CD4-positive, alpha-beta T cell treated with Interleukin-10 for 1 hour (primary cell): ENCODE data around the gene EXOC6B.
"Not testable (repeated sequence)": the region's sequence is repeated elsewhere in the genome, so short reads cannot be mapped to it uniquely, and the experiment has no call there.

Experiments used
- DNase-seq: peaks from one replicate; pipeline ENCODE4 v3.0.0-alpha.2; 2020

Gene EXOC6B

GRCh38 chr2:72674982-72675915, 150.6 kb downstream of the EXOC6B start:
- no peak for DNase-seq

- DNase-seq: no peak
Measured at GRCh38 chr2:72673279-72673678, 152.6 kb downstream of the EXOC6B start.

- no peak for DNase-seq
Measured at GRCh38 chr2:72669121-72669520, 156.7 kb downstream of the EXOC6B start.

- no peak for DNase-seq
Measured at GRCh38 chr2:72668647-72669046, 157.2 kb downstream of the EXOC6B start.

GRCh38 chr2:72665448-72665847, 160.4 kb downstream of the EXOC6B start:
- no peak for DNase-seq

- DNase-seq: no peak
Measured at GRCh38 chr2:72661985-72662384, 163.8 kb downstream of the EXOC6B start.

GRCh38 chr2:72649810-72650209, 176.0 kb downstream of the EXOC6B start:
- DNase-seq: no peak

- not testable (repeated sequence) for DNase-seq
Measured at GRCh38 chr2:72641221-72641620, 184.6 kb downstream of the EXOC6B start.

- no peak for DNase-seq
Measured at GRCh38 chr2:72638600-72639211, 187.1 kb downstream of the EXOC6B start.

- no peak for DNase-seq
Measured at GRCh38 chr2:72636210-72636609, 189.6 kb downstream of the EXOC6B start.

GRCh38 chr2:72630767-72631166, 195.1 kb downstream of the EXOC6B start:
- no peak for DNase-seq

- DNase-seq: no peak
Measured at GRCh38 chr2:72629062-72629461, 196.8 kb downstream of the EXOC6B start.

GRCh38 chr2:72627083-72627482, 198.8 kb downstream of the EXOC6B start:
- DNase-seq: no peak

- DNase-seq: no peak
Measured at GRCh38 chr2:72625366-72625765, 200.5 kb downstream of the EXOC6B start.

- no peak for DNase-seq
Measured at GRCh38 chr2:72623481-72623880, 202.4 kb downstream of the EXOC6B start.

GRCh38 chr2:72619626-72620025, 206.2 kb downstream of the EXOC6B start:
- no peak for DNase-seq

- DNase-seq: no peak
Measured at GRCh38 chr2:72613931-72614330, 211.9 kb downstream of the EXOC6B start.

- no peak for DNase-seq
Measured at GRCh38 chr2:72612614-72613160, 213.1 kb downstream of the EXOC6B start.

GRCh38 chr2:72607189-72607588, 218.6 kb downstream of the EXOC6B start:
- DNase-seq: no peak

GRCh38 chr2:72605836-72606442, 219.9 kb downstream of the EXOC6B start:
- no peak for DNase-seq

GRCh38 chr2:72604468-72604867, 221.4 kb downstream of the EXOC6B start:
- DNase-seq: no peak

GRCh38 chr2:72603481-72603880, 222.4 kb downstream of the EXOC6B start:
- DNase-seq: no peak

- no peak for DNase-seq
Measured at GRCh38 chr2:72602711-72603110, 223.1 kb downstream of the EXOC6B start.

GRCh38 chr2:72602095-72602494, 223.7 kb downstream of the EXOC6B start:
- no peak for DNase-seq
